Esophagus squamous epithelium (tissue), 5 donors: ENCODE measurements around the gene RCE1. TPM values are rescaled to one million over a fixed set of nuclear protein-coding genes. Genes with fewer than 3 reads are reported as not detected.

Source experiments
- DNase-seq: peaks from one replicate; lab custom pipeline; 2025; lab: John Stamatoyannopoulos, UW
- H3K27ac ChIP-seq, 4 donors: fragments of 200-600 bp; sonication (generic); one replicate each; pipeline ENCODE4 v1.5.1; 2016 to 2019; ENCODE audit warnings: mild to moderate bottlenecking in 1 of 4
- H3K27me3 ChIP-seq, 4 donors: fragments of 200-600 bp; sonication (generic); 1 replicate in 3 of 4; 2 replicates in 1 of 4; pipeline versions ENCODE4 v1.5.1 to v1.6.0; 2017 to 2021; ENCODE audit warnings: antibody characterized with exemption in 1 of 4
- H3K36me3 ChIP-seq, 3 donors: fragments of 200-600 bp; sonication (generic); one replicate each; pipeline ENCODE4 v1.5.1; 2016 to 2019
- H3K4me1 ChIP-seq, 3 donors: fragments of 200-600 bp; sonication (generic); one replicate each; pipeline ENCODE4 v1.5.1; 2017 to 2019
- H3K4me3 ChIP-seq, 4 donors: fragments of 200-600 bp; sonication (generic); 1 replicate in 3 of 4; 2 replicates in 1 of 4; pipeline ENCODE4 v1.5.1; 2016 to 2019; ENCODE audit warnings: mild to moderate bottlenecking in 2 of 4, moderate library complexity in 1 of 4
- H3K9me3 ChIP-seq, 3 donors: fragments of 200-600 bp; sonication (generic); one replicate each; pipeline ENCODE4 v1.5.1; 2016 to 2019
- POLR2A ChIP-seq, 4 donors: fragments of 450-650 bp; IDR thresholded peaks; one replicate each; pipeline ENCODE4 v1.6.1; 2017; ENCODE audit warnings: antibody characterized with exemption in 4 of 4, mild to moderate bottlenecking in 4 of 4, moderate library complexity in 3 of 4
- WGBS, 2 donors: methylation state at CpG; one replicate each; pipeline ENCODE4 v1.1.5; 2018; 5-methylcytosine and 5-hydroxymethylcytosine counted together
- intact Hi-C: fragments of 100-400 bp; cut with DNase I; formaldehyde crosslinking; loops from one replicate; pipeline ENCODE4 v1.15.0; 2022
- total RNA-seq, 4 donors: library from RNA; depleted of rRNA; stranded (reverse); fragments of >200 nt; gene quantifications; one replicate each; pipeline ENCODE4 v1.1.0, GENCODE V29; 2016
- TF ChIP-seq, protein P1 (sequence below), 6 experiments: fragments of 450-650 bp in 4 of 6; fragments of 200-600 bp in 2 of 6; sonication (generic) in 2 of 6; IDR thresholded peaks; one replicate each; pipeline ENCODE4 v1.5.1; 2016 to 2019; ENCODE audit warnings: antibody characterized with exemption in 6 of 6, mild to moderate bottlenecking in 4 of 6, moderate library complexity in 4 of 6
- donor health status: DM: yes; HTN: yes; CAD: no.

The RCE1 gene
- total RNA-seq, 4 donors from 2014 or later: 8.9 to 29.7 (median 21.8) TPM

DNA sequence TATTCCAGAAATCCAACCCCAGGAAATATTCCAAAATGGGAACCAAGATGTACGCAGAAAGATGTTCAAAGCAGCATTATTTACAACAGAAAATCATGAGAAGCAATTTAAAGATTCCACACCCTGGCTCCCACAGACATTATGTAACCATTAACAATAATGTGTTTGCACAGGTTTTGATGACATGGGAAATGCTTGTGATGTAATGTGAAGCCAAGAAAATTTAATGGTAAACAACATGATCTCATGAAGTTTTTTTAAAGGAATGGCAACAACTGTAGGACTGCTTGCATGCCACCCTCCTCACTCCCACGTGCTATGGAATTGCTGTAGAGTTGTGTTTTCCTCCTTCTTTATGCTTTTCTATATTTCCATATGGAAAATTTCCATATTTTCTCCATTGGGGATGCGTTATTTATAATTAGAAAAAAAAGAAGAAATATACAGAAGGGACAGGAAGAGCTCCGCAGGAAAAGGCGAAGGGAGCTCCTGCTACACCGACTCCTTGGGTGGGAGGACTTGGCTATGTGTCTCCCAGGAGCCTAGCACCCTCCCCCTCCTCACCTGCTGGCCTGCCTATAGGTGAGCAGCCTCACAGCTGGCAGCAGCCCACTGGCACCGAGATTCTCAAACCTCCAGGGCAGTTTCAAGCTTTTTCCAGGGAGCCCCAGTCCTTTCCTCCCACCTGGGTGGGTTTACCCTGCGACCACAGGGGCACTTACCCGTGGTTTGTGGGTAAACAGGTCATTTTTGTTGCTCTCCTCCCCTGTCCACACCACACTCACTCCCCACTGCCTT is 34.5 kb downstream of the RCE1 start:
- DNase-seq: no peak
- H3K27ac ChIP-seq: peak overlapping the region in 2 of 4 donors; percentile 2 to 17
- H3K27me3 ChIP-seq: no peaks in the 10 kb centered on the region
- whole genome bisulfite sequencing, 2 donors: 65 to 67% methylated on average over 9 of the region's 9 CpGs
- H3K4me1 ChIP-seq: peaks cover 29 to 51% (median 37%) of the 10 kb centered on the region in 3 donors
- no peaks in the 10 kb centered on the region for H3K36me3 ChIP-seq
- intact Hi-C loops: no loop called here
- TF ChIP-seq, protein P1, sequence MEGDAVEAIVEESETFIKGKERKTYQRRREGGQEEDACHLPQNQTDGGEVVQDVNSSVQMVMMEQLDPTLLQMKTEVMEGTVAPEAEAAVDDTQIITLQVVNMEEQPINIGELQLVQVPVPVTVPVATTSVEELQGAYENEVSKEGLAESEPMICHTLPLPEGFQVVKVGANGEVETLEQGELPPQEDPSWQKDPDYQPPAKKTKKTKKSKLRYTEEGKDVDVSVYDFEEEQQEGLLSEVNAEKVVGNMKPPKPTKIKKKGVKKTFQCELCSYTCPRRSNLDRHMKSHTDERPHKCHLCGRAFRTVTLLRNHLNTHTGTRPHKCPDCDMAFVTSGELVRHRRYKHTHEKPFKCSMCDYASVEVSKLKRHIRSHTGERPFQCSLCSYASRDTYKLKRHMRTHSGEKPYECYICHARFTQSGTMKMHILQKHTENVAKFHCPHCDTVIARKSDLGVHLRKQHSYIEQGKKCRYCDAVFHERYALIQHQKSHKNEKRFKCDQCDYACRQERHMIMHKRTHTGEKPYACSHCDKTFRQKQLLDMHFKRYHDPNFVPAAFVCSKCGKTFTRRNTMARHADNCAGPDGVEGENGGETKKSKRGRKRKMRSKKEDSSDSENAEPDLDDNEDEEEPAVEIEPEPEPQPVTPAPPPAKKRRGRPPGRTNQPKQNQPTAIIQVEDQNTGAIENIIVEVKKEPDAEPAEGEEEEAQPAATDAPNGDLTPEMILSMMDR (IDR thresholded peaks at IDR 0.05): no peak
- TF ChIP-seq POLR2A (IDR thresholded peaks at IDR 0.05): no peak
- H3K9me3 ChIP-seq: no peaks in the 10 kb centered on the region
- no peak overlapping the region for H3K4me3 ChIP-seq

DNA sequence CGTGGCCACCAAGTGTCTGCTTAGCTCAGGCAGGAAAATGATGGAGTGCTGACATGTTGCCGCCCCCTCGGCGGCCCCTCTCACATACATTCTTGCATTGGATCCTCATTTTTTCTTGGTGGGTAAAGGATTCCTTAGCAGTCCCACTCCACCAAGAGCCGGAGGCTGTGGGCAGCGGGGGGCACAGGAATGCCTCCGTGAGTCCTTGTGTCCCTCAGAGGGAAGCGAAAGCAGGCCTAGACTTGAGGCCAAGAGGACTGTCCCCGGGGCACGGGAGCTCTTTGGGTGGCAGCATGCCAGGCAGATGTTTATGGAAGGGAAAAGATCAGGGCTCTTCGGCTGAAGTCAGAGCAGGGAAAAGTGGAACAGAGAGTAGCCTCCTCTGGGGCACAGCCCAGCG is 35.2 kb downstream of the RCE1 start:
- Histone ChIP-seq H3K27ac (peak overlapping the region in 2 of 4 donors; percentile 13 to 17), H3K4me1 (peaks cover 36 to 58% (median 43%) of the 10 kb centered on the region in 3 donors), H3K4me3 (no peak overlapping the region), H3K27me3 (no peaks in the 10 kb centered on the region), H3K36me3 (no peaks in the 10 kb centered on the region), H3K9me3 (no peaks in the 10 kb centered on the region)
- TF ChIP-seq, protein P1 (IDR thresholded peaks at IDR 0.05): no peak
- no peak for TF ChIP-seq POLR2A (IDR thresholded peaks at IDR 0.05)
- 33 to 39% methylated on average over 3 to 6 of the region's 12 CpGs for WGBS, 2 donors
- intact Hi-C loops: no loop called here
- no peak for DNase-seq

DNA sequence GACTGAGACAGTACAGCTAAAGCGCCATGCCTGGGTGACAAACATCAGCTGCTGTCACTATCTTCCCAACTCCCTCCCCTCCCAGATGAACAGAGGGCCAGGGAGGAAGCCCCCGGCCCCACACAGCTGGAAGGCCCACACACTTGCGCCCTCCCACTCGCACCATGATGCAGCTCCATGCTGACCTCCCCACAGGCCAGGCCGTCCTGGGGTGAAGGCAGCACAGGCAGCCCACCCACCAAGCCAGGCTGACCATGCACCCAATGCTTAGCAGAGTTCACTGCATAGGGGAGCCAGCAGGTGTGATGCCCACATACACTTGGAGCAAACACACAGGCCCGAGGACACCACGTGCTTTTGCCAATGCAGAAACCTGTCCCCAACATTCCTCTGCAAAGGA is 35.8 kb downstream of the RCE1 start:
- WGBS, 2 donors: 53% methylated on average over 2 of the region's 7 CpGs; no CpG with 5 or more reads in 1 of the 2 donors
- Histone ChIP-seq H3K36me3 (no peaks in the 10 kb centered on the region), H3K9me3 (no peaks in the 10 kb centered on the region), H3K4me1 (peaks cover 37 to 63% (median 45%) of the 10 kb centered on the region in 3 donors), H3K27me3 (no peaks in the 10 kb centered on the region), H3K27ac (peak overlapping the region in 1 of 4 donors; percentile 13), H3K4me3 (no peak overlapping the region)
- DNase-seq: no peak
- intact Hi-C loops: no loop called here
- TF ChIP-seq, protein P1 (IDR thresholded peaks at IDR 0.05): no peak

DNA sequence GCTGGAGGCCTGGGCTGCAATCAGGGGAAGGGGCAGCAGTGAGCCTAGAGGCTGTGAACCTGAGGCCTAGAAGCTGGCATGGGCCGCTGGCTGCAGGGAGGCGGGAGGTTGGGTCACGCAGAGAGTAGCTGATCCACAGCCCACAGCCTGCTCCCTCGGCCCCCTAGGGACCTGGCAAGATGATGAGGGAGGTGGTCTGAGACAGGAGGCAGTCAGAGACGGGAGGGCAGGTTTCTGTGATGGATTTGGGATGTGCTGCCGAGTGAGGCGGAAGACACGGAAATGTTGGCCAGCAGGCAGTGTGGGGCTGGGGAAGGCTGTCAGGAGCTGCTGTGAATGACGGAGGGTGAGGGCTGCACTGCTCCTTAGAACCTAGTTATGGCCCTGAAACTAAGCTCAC is 36.3 kb downstream of the RCE1 start:
- no peak overlapping the region for H3K4me3 ChIP-seq
- intact Hi-C loops: no loop called here
- H3K9me3 ChIP-seq: no peaks in the 10 kb centered on the region
- H3K36me3 ChIP-seq: no peaks in the 10 kb centered on the region
- DNase-seq: no peak
- 76 to 79% methylated on average over 9 of the region's 9 CpGs for WGBS, 2 donors
- H3K27me3 ChIP-seq: no peaks in the 10 kb centered on the region
- H3K4me1 ChIP-seq: peaks cover 37 to 65% (median 45%) of the 10 kb centered on the region in 3 donors
- H3K27ac ChIP-seq: no peak overlapping the region
- TF ChIP-seq POLR2A (IDR thresholded peaks at IDR 0.05): no peak
- TF ChIP-seq, protein P1 (IDR thresholded peaks at IDR 0.05): no peak

DNA sequence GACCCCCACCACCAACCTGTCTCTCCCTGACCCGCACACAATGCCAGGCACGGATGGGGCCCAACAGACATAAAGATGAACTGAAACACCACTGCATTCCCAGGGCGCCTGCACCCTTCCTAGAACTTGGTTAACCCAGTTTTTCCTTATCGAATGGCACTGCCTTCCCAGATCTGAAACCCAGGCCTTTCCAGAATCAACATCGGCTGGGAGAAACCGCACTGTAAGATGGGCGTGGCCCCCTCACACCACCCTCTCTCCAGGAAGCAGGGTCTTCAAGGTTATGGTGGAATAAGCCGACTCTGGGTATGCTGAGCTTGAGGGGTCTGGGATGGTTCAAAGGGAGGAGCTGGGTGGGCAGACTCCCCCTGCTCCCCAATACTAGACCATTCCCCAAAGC is 36.8 kb downstream of the RCE1 start:
- H3K9me3 ChIP-seq: no peaks in the 10 kb centered on the region
- DNase-seq: no peak
- WGBS, 2 donors: 87 to 89% methylated on average over 4 to 7 of the region's 8 CpGs

More for the DNA sequence above, 36.8 kb downstream of the RCE1 start:
- Histone ChIP-seq H3K4me3 (no peak overlapping the region), H3K4me1 (peaks cover 37 to 65% (median 45%) of the 10 kb centered on the region in 3 donors), H3K27me3 (no peaks in the 10 kb centered on the region), H3K36me3 (no peaks in the 10 kb centered on the region), H3K27ac (no peak overlapping the region)
- intact Hi-C loops: no loop called here
- TF ChIP-seq, protein P1 (IDR thresholded peaks at IDR 0.05): no peak
- no peak for TF ChIP-seq POLR2A (IDR thresholded peaks at IDR 0.05)
